Body of pancreas (tissue), 4 donors: ENCODE results near the gene PAPOLB. TPM values are rescaled to one million over a fixed set of nuclear protein-coding genes. Genes with fewer than 3 reads are reported as not detected.

ENCODE experiments used
- ATAC-seq: fragments of 150-250 bp; one replicate; pipeline ENCODE4 v1.9.1; 2016
- DNase-seq, 4 donors: peaks; one replicate each; pipeline ENCODE4 v3.0.0-alpha.2; 2019
- H3K27ac ChIP-seq, 4 donors: fragments of 200-600 bp; sonication (generic); 1 replicate in 3 of 4; 2 replicates in 1 of 4; pipeline versions ENCODE4 v1.5.1 to v1.6.1; 2016 to 2019; ENCODE audit warnings: mild to moderate bottlenecking in 1 of 4, mixed read lengths in 1 of 4, moderate library complexity in 1 of 4
- H3K27me3 ChIP-seq, 2 donors: fragments of 200-600 bp; sonication (generic); one replicate each; pipeline ENCODE4 v1.6.0; 2016; ENCODE audit warnings: mild to moderate bottlenecking in 1 of 2
- H3K36me3 ChIP-seq, 2 donors: fragments of 200-600 bp; sonication (generic); replicated peaks in 1 of 2; 2 replicates each; pipeline ENCODE4 v1.5.1; 2016; ENCODE audit warnings: low read depth in 2 of 2; ENCODE audit not compliant: insufficient read depth in 1 of 2
- H3K4me1 ChIP-seq: fragments of 200-600 bp; sonication (generic); one replicate; pipeline ENCODE4 v1.6.0; 2016
- H3K4me3 ChIP-seq, 2 donors: fragments of 200-600 bp; sonication (generic); 1 replicate in 1 of 2; 2 replicates in 1 of 2; pipeline ENCODE4 v1.5.1; 2016 to 2019
- H3K9me3 ChIP-seq, 3 donors: fragments of 200-600 bp; sonication (generic); 1 replicate in 2 of 3; 2 replicates in 1 of 3; pipeline ENCODE4 v1.5.1; 2016
- CTCF ChIP-seq, 7 experiments: fragments of 450-650 bp in 4 of 7; fragments of 200-600 bp in 3 of 7; sonication (generic) in 3 of 7; IDR thresholded peaks; one replicate each; pipeline ENCODE4 v1.5.1; 2016 to 2019; ENCODE audit warnings: antibody characterized with exemption in 7 of 7
- POLR2A ChIP-seq, 3 donors: fragments of 450-650 bp; IDR thresholded peaks; one replicate each; pipeline ENCODE4 v1.6.1; 2016; ENCODE audit warnings: antibody characterized with exemption in 3 of 3, mild to moderate bottlenecking in 2 of 3
- WGBS, 2 donors: methylation state at CpG; one replicate each; pipeline ENCODE4 v1.1.5; 2017; 5-methylcytosine and 5-hydroxymethylcytosine counted together
- intact Hi-C: fragments of 100-400 bp; cut with DNase I; formaldehyde crosslinking; loops from one replicate; pipeline ENCODE4 v1.15.1; 2023
- total RNA-seq, 2 donors: library from RNA; depleted of rRNA; stranded (reverse); fragments of >200 nt; gene quantifications; one replicate each; pipeline ENCODE4 v1.1.0, GENCODE V29; 2016

The PAPOLB gene
- total RNA-seq, 2 donors from 2014 or later = under 0.01 TPM; not detected in 1

- DNase-seq (no peak), ATAC-seq (no peak)
- Histone ChIP-seq H3K36me3 (no peaks in the 10 kb centered on the region), H3K27me3 (no peaks in the 10 kb centered on the region), H3K4me1 (no peaks in the 10 kb centered on the region), H3K4me3 (no peak overlapping the region), H3K9me3 (no peaks in the 10 kb centered on the region), H3K27ac (no peak overlapping the region)
- intact Hi-C loops = no loop called here
- no peak for TF ChIP-seq POLR2A (IDR thresholded peaks at IDR 0.05)
- TF ChIP-seq CTCF (IDR thresholded peaks at IDR 0.05) = no peak
- WGBS, 2 donors = 46 to 64% methylated on average over 9 to 14 of the region's 14 CpGs
Measured at GRCh38 chr7:4814433-4814832, 47.4 kb downstream of the PAPOLB start.

DNA sequence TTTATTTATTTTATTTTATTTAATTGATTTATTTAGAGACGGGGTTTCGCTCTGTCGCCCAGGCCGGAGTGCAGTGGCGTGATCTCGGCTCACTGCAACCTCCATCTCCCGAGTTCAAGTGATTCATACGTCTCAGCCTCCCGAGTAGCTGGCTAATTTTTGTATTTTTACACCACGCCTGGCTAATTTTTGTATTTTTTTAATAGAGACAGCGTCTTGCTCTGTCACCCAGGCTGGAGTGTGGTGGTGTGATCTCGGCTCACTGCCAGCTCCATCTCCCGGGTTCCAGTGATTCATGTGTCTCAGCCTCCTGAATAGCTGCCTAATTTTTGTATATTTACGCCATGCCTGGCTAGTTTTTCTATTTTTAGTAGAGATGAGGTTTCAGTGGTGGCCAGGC, 52.2 kb downstream of the PAPOLB start:
- H3K27ac ChIP-seq = no peak overlapping the region
- DNase-seq (no peak), ATAC-seq (no peak)
- no peaks in the 10 kb centered on the region for H3K27me3 ChIP-seq
- no peaks in the 10 kb centered on the region for H3K4me1 ChIP-seq
- no peak overlapping the region for H3K4me3 ChIP-seq
- WGBS, 2 donors = 78 to 86% methylated on average over 14 of the region's 14 CpGs
- H3K36me3 ChIP-seq = no peaks in the 10 kb centered on the region
- no peaks in the 10 kb centered on the region for H3K9me3 ChIP-seq
- TF ChIP-seq CTCF (IDR thresholded peaks at IDR 0.05) (no peak), POLR2A (IDR thresholded peaks at IDR 0.05) (no peak)
- intact Hi-C loops = no loop called here

DNA sequence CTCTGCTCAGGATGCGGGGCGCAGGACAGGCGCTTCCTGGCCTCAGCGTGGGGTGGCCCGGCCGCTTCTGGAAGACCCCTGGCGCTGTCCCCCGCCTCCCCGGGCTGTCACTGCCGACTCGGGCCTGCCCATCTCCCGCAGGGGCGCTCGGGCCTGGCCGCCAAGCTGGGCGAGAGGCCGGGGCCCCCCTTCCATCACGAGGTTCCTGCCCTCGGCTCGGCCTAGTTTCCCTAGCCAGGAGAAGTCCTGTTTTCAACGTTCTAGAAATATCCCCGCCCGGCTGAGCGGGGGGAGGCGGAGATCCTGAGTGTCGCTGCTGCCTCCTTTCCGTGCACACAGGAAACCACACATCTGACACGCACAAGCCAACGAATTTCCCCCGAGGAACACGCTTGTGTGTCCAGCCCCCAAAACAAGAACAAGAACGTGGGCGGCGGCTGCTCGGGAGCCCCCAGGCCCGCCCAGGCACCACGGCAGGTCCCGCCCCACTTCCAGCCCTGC, 52.7 kb downstream of the PAPOLB start:
- Histone ChIP-seq H3K4me1 (no peaks in the 10 kb centered on the region), H3K9me3 (no peaks in the 10 kb centered on the region), H3K36me3 (no peaks in the 10 kb centered on the region), H3K27me3 (no peaks in the 10 kb centered on the region), H3K4me3 (no peak overlapping the region), H3K27ac (no peak overlapping the region)
- intact Hi-C loops = no loop called here
- WGBS, 2 donors = 57 to 84% methylated on average over 30 to 32 of the region's 38 CpGs
- ATAC-seq (no peak), DNase-seq (peak in 1 of 4 donors; percentile 11)
- TF ChIP-seq POLR2A (IDR thresholded peaks at IDR 0.05) (no peak), CTCF (IDR thresholded peaks at IDR 0.05) (no peak)

DNA sequence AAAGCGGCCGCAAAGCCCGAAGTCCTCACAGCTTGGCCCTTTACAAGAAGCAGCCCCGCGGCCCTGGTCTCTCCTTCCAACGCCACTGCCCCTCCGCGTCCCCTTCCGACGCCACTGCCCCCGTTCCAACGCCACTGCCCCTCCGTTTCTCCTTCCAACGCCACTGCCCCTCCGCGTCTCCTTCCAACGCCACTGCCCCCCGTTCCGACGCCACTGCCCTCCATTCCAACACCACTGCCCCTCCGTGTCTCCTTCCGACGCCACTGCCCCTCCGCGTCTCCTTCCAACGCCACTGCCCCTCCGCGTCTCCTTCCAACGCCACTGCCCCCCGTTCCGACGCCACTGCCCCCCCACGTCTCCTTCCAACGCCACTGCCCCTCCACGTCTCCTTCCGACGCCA, 53.3 kb downstream of the PAPOLB start:
- no peaks in the 10 kb centered on the region for H3K9me3 ChIP-seq
- intact Hi-C loops = no loop called here
- no peaks in the 10 kb centered on the region for H3K4me1 ChIP-seq
- ATAC-seq (no peak), DNase-seq (no peak)
- no peak overlapping the region for H3K4me3 ChIP-seq
- H3K27me3 ChIP-seq = no peaks in the 10 kb centered on the region
- H3K36me3 ChIP-seq = no peaks in the 10 kb centered on the region
- H3K27ac ChIP-seq = no peak overlapping the region
- TF ChIP-seq POLR2A (IDR thresholded peaks at IDR 0.05) (no peak), CTCF (IDR thresholded peaks at IDR 0.05) (no peak)
- WGBS, 2 donors = 74 to 78% methylated on average over 31 to 37 of the region's 37 CpGs

DNA sequence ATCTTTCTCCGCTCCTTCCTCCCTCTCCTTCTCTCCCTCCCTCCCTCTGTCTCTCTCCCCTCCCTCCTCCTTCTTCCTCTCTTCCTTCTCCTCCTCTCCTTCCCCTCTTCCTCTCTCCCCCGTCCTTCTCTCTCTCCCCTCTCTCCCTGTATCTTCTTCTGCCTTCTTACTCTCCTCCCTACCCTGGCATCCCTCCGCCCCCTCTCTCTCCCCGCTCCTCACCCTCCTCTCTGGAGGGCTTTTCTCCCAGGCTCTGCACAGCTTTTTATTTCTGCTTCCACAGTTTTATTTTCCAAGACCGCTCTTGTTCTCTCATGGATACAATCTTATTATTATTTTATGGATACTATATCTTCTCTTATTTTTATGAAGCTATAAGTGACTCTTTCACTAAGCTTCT, 53.8 kb downstream of the PAPOLB start:
- WGBS, 2 donors = 65 to 75% methylated on average over 4 to 5 of the region's 5 CpGs
- H3K4me1 ChIP-seq = no peaks in the 10 kb centered on the region
- H3K9me3 ChIP-seq = no peaks in the 10 kb centered on the region
- no peak overlapping the region for H3K4me3 ChIP-seq
- no peak for DNase-seq
- H3K36me3 ChIP-seq = no peaks in the 10 kb centered on the region
- no peak for TF ChIP-seq CTCF (IDR thresholded peaks at IDR 0.05)
- no peak for TF ChIP-seq POLR2A (IDR thresholded peaks at IDR 0.05)
- ATAC-seq = no peak
- no peaks in the 10 kb centered on the region for H3K27me3 ChIP-seq
- intact Hi-C loops = no loop called here
- H3K27ac ChIP-seq = no peak overlapping the region
